NCI-H1694 (cell line): ENCODE results near the gene GINS1.

Experiments used
- DNase-seq: peaks from one replicate; lab custom pipeline; 2025; lab: John Stamatoyannopoulos, UW

GINS1 gene

GRCh38 chr20:25477014-25477882 is 69.8 kb downstream of the GINS1 start:
- no peak for DNase-seq

DNA sequence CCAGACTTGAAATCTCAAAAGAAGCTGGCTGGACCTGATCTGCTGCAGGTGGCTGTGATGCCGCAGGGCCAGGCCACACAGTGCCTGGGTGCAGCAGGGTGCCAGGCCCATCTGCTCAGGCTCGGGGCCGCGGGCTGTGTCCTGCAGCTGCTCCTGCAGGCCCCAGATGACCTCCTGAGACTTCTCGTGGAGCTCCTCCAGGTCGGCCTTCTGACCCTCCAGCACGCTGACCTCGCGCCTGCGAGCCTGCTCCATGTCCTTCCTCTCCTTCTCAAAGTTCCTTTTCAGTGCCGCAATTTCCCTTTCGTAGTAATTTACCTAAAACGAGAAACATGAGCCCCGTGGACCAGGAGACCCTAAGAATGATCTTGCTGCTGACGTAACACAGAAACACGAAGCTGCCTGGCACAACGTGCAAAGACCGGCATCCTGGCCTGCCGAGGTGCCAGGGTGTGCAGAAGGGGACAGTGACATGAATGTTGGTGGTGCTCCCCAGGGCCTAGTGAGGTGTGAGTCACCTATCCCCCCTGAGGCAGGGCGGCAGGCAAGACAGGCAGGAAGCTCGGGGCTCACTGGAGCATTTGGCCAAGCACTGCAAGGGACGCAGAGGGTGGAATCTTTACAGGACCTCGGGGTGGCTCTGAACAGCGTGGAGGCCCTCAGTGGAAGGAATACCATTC is 71.6 kb downstream of the GINS1 start:
- DNase-seq, result no peak

DNA sequence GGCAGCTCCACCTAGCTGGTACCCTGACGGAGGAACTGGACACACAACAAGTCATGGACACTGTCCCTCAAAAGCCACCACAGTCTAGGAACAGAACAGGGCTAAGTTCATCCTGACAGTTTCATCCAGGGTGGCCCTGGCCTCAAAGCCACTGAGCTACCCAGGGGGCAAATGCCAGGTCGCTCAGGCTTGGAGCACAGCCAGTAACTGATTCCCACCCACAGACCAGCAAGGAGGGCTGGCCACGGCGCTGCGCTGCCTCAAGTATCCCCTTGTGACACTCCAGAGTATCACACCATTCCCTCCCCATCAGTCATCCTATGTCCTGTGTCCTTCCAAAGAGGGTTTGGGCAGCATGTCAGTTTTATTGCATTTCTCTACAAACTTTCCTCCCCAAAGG is 72.2 kb downstream of the GINS1 start:
- no peak for DNase-seq

GRCh38 chr20:25480156-25480555 is 72.7 kb downstream of the GINS1 start:
- no peak for DNase-seq

DNA sequence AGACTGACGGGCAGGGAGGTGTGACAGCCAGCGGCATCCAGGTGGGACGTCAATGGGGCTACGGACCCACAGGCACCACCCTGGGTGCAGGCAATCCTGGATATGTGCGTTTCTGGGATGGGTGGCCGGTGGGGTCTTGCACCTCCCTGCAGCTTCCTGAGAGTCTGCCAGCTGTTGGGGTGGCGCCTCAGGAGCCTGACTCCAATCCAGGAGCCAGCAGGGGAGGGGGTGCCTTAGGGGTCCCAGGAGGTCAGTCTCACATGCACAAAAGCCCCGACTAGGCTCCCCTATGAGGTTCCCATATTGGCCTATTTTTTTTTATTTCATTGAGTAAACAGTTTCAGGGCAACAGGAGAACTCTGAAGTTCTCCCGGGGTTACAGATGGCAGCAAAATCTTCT is 73.3 kb downstream of the GINS1 start:
- no peak for DNase-seq

GRCh38 chr20:25481235-25481917 is 73.9 kb downstream of the GINS1 start:
- DNase-seq, result no peak

- no peak for DNase-seq
Observed at GRCh38 chr20:25481918-25482253, 74.4 kb downstream of the GINS1 start.

- no peak for DNase-seq
Observed at GRCh38 chr20:25483431-25484132, 76.1 kb downstream of the GINS1 start.

DNA sequence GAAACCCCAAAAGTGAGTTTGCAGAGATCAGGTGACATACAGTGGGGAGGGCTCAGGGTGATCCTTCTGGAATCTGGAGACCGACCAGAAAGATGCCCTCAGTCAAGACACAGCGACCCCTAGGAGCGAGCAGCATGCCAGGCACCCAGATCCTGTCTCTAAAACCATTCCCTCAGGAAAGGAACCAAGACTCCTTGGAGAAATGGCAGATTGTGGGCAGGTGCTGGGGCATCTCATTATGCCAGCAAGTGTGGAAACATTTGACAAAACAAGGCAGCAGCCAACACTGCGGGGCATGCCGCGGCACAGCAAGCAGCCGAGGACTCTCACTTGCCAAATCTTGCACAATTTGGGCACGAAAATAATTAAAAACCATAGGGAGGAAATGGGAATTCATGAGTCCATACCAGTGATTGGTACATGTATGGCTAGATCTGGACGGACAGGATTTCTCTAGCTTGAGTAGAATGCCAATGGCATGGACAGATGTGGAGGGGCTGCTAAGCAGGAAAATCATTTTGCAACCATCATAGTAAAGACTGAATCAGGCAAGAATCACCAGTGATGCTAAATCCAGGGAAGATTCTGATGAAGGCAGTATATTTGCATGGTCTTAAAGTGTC is 76.9 kb downstream of the GINS1 start:
- DNase-seq, result no peak

GRCh38 chr20:25484911-25485511 is 77.5 kb downstream of the GINS1 start:
- DNase-seq, result no peak

DNA sequence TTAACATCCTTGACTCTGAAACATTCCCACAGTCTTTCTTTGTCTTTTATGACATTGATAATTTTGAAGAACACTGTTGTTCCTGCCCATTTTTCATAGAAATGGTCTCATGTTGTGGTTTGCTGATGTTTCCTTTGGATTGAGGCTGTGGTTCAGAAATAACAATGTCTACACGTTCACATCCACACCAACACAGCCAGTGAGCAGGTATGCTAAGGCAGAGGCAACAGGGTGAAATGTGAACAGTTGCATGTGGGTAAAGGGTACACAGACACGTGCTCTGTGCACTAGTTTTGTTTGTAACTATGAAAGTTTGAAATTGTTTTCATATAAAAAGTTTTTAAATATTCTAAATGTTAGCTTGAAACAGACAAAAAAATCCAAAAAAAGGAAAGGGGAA is 78.4 kb downstream of the GINS1 start:
- no peak for DNase-seq

GRCh38 chr20:25486377-25486776 is 78.9 kb downstream of the GINS1 start:
- DNase-seq, result peak; percentile 47

- DNase-seq, result no peak
Observed at GRCh38 chr20:25487306-25487705, 79.8 kb downstream of the GINS1 start.

- DNase-seq, result no peak
Observed at GRCh38 chr20:25487975-25488374, 80.5 kb downstream of the GINS1 start.

DNA sequence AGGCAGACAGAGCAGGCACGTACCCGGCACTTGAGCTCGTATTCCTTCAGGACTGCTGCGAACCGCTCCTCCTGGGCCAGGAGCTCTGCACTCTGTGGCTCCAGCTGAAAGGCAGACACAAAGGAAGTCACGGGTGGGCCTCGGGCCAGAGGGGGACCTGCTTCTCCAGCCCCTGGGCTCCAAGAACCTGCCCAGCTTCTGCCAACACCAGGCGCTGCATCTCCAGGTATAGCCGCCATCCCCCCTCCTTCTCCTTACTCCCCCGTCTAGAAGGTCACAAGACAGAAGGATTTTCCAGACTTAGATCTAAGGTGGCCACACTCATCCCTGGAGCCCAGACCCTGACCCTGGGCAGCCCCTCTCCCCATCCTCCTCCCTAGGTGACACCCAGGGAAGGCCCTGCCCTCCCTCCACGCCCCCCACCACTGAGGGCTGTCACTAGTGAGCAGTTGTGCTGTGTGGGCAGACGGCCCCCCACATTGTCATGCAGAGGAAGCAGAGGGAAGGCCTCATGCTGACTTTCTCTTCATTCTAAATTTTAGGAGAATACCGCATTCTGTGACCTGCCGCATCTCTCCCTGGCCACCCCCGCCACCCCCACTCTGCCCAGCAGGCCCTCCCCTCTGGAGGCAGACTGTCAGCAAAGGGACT is 81.9 kb downstream of the GINS1 start:
- DNase-seq, result no peak

- no peak for DNase-seq
Observed at GRCh38 chr20:25490656-25491445, 83.4 kb downstream of the GINS1 start.

- no peak for DNase-seq
Observed at GRCh38 chr20:25491446-25492038, 84.1 kb downstream of the GINS1 start.

DNA sequence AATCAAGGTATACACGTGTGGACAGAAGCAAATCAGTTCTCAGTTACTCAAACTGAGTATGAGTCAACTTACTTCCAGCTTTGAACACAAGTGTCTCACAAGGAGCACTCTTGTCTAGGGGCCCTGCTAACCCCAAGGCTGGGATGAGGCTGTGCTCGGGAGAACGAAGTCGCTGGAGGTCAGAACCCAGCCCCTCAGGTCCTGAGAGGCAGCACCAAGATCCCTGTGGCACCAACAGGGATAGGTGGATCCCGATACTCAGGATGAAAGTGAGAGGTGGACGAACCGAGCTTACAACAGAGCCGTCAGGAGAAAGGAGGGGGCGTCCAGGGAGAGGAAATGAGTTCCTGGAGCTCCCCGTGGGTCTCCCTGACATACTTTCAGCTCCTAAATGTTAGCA is 85.7 kb downstream of the GINS1 start:
- DNase-seq, result no peak

- DNase-seq, result no peak
Observed at GRCh38 chr20:25493748-25494505, 86.5 kb downstream of the GINS1 start.
